Neural cell (in vitro differentiated cells): Measurements from ENCODE around the gene ONECUT3.

ENCODE experiments used
- CTCF ChIP-seq: fragments of 450-650 bp; IDR thresholded peaks from 2 replicates; pipeline ENCODE4 v1.5.1; 2014; ENCODE audit warnings: antibody characterized with exemption, mild to moderate bottlenecking, moderate library complexity; ENCODE audit not compliant: poor library complexity, severe bottlenecking
- EP300 ChIP-seq: fragments of 450-650 bp; conservative IDR thresholded peaks from 2 replicates; pipeline ENCODE4 v1.6.1; 2014; ENCODE audit warnings: antibody characterized with exemption, mild to moderate bottlenecking, moderate library complexity; ENCODE audit not compliant: poor library complexity, severe bottlenecking
- EZH2 ChIP-seq: fragments of 200-600, 300-800 bp; shearing (Covaris generic), sonication (generic); IDR thresholded peaks from 2 replicates; pipeline ENCODE4 v1.6.1; 2014; ENCODE audit warnings: antibody characterized with exemption, low read length, borderline replicate concordance, mild to moderate bottlenecking; ENCODE audit not compliant: insufficient read depth, poor library complexity, severe bottlenecking
- POLR2AphosphoS5 ChIP-seq: IDR thresholded peaks from 2 replicates; pipeline ENCODE4 v1.6.1; 2012
- RAD21 ChIP-seq: fragments of 450-650 bp; conservative IDR thresholded peaks from 2 replicates; pipeline ENCODE4 v1.6.1; 2014; ENCODE audit warnings: antibody characterized with exemption, mild to moderate bottlenecking, moderate library complexity
- REST ChIP-seq: IDR thresholded peaks from 2 replicates; pipeline ENCODE4 v1.6.1; 2012; ENCODE audit warnings: borderline replicate concordance
- SMC3 ChIP-seq: fragments of 450-650 bp; conservative IDR thresholded peaks from 2 replicates; pipeline ENCODE4 v1.6.1; 2014; ENCODE audit warnings: antibody characterized with exemption, mild to moderate bottlenecking, moderate library complexity; ENCODE audit not compliant: poor library complexity
- TAF1 ChIP-seq: IDR thresholded peaks from 2 replicates; pipeline ENCODE4 v1.6.1; 2012; ENCODE audit warnings: low read depth

GRCh38 chr19:1719519-1719918 is 33.8 kb upstream of the ONECUT3 start:
- TF ChIP-seq CTCF, result no peak
- TF ChIP-seq EP300, result no peak
- no peak for TF ChIP-seq EZH2
- no peak for TF ChIP-seq POLR2AphosphoS5
- TF ChIP-seq TAF1, result no peak
- TF ChIP-seq REST, result no peak
- TF ChIP-seq SMC3, result no peak
- no peak for TF ChIP-seq RAD21
